ENCODE data around the gene ADIG.
"Not testable (repeated sequence)": the region's sequence is repeated elsewhere in the genome, so short reads cannot be mapped to it uniquely, and the experiment has no call there.

ADIG gene

GRCh38 chr20:38573413-38573812, 7.6 kb upstream of the ADIG start:
- DNase-seq = peak; percentile 44

GRCh38 chr20:38579219-38579910, 1.6 kb upstream of the ADIG start:
- DNase-seq = no peak

GRCh38 chr20:38579921-38580320, 1.1 kb upstream of the ADIG start:
- no peak for DNase-seq

GRCh38 chr20:38581830-38582358, 897 bp downstream of the ADIG start:
- DNase-seq = no peak

- DNase-seq = no peak
Measured at GRCh38 chr20:38583306-38583705, 2.3 kb downstream of the ADIG start.

- no peak for DNase-seq
Measured at GRCh38 chr20:38584099-38584763, 3.2 kb downstream of the ADIG start.

GRCh38 chr20:38585404-38586180, 4.6 kb downstream of the ADIG start:
- no peak for DNase-seq

GRCh38 chr20:38586181-38586525, 5.2 kb downstream of the ADIG start:
- DNase-seq = no peak

- no peak for DNase-seq
Measured at GRCh38 chr20:38588303-38588702, 7.3 kb downstream of the ADIG start.

- DNase-seq = no peak
Measured at GRCh38 chr20:38589351-38589750, 8.4 kb downstream of the ADIG start.

GRCh38 chr20:38589967-38590675, 9.1 kb downstream of the ADIG start:
- DNase-seq = no peak

- no peak for DNase-seq
Measured at GRCh38 chr20:38590676-38591473, 9.9 kb downstream of the ADIG start.

GRCh38 chr20:38591474-38592410, 10.7 kb downstream of the ADIG start:
- no peak for DNase-seq

GRCh38 chr20:38592411-38592790, 11.4 kb downstream of the ADIG start:
- not testable (repeated sequence) for DNase-seq

GRCh38 chr20:38594281-38594680, 13.3 kb downstream of the ADIG start:
- DNase-seq = not testable (repeated sequence)

GRCh38 chr20:38595886-38596285, 14.9 kb downstream of the ADIG start:
- not testable (repeated sequence) for DNase-seq

GRCh38 chr20:38599410-38599882, 18.4 kb downstream of the ADIG start:
- DNase-seq = no peak

- no peak for DNase-seq
Measured at GRCh38 chr20:38600057-38600456, 19.1 kb downstream of the ADIG start.

GRCh38 chr20:38601216-38602184, 20.5 kb downstream of the ADIG start, which contains the start of gene ARHGAP40:
ARHGAP40 (plus strand) TSS chr20:38601809.
- DNase-seq = no peak

GRCh38 chr20:38602185-38602581, 21.2 kb downstream of the ADIG start:
- no peak for DNase-seq
